K562 (cell line): ENCODE data around the gene INS. TPM values are rescaled to one million over a fixed set of nuclear protein-coding genes. Genes with fewer than 3 reads are reported as not detected.

Experiments
- ATAC-seq: fragments of 200-7000 bp; cut with Tn5 transposase; 3 replicates; pipeline ENCODE4 v1.9.1; 2020; ENCODE audit warnings: moderate library complexity
- BruUV-seq: library from RNA; stranded (reverse); fragments of 400-500 nt; replicated peaks from 2 replicates; lab custom pipeline; 2021; lab: Mats Ljungman, UMichigan
- CTCF ChIA-PET: fragments of 300-600 bp; formaldehyde crosslinking; extraction: SDS; loops from one replicate; lab custom pipeline; 2021; ENCODE audit warnings: low intra/inter-chr PET ratio; lab: Yijun Ruan, JAX
- POLR2A ChIA-PET: fragments of 300-600, 350-650 bp; sonication (Branson Sonifier 250); formaldehyde crosslinking; extraction: SDS; loops from one replicate; lab custom pipeline; 2021; ENCODE audit warnings: antibody characterized with exemption, inconsistent platforms; lab: Yijun Ruan, JAX
- DNase-seq, 4 experiments: peaks; one replicate each; pipeline versions ENCODE4 v3.0.0 to v3.0.0-alpha.2; 2011 to 2018; ENCODE audit warnings: low spot score in 3 of 4, mixed read lengths in 3 of 4; ENCODE audit errors: extremely low read depth in 1 of 4
- FAIRE-seq: peaks from 2 replicates; lab custom pipeline; 2011; peaks lifted over from hg19 to GRCh38; lab: Jason Lieb, UNC
- H2AFZ ChIP-seq: 2 replicates; pipeline ENCODE4 v1.6.0; 2011; ENCODE audit warnings: low read depth, low read length, control low read depth, inconsistent platforms
- H3K27ac ChIP-seq: fragments of 200-600 bp; 3 replicates; pipeline ENCODE4 v1.8.0; 2011; ENCODE audit warnings: low read depth, mild to moderate bottlenecking, control low read depth, inconsistent platforms, low read length, moderate library complexity, mixed read lengths; ENCODE audit errors: extremely low read depth
- H3K27me3 ChIP-seq, 2 experiments: fragments of 300-600 bp in 1 of 2; 2 replicates in 1 of 2; 3 replicates in 1 of 2; pipeline versions ENCODE4 v1.6.0 to v1.8.0; 2011; ENCODE audit warnings: inconsistent platforms in 2 of 2, low read length in 2 of 2, mild to moderate bottlenecking in 1 of 2, mixed read lengths in 1 of 2, moderate library complexity in 1 of 2; ENCODE audit not compliant: control insufficient read depth in 2 of 2, insufficient read depth in 2 of 2
- H3K36me3 ChIP-seq: fragments of 300-600 bp; 3 replicates; pipeline ENCODE4 v1.8.0; 2011; ENCODE audit warnings: mild to moderate bottlenecking, low read length, inconsistent platforms; ENCODE audit not compliant: control insufficient read depth, insufficient read depth
- H3K4me1 ChIP-seq, 2 experiments: fragments of 200-600 bp in 1 of 2; replicated peaks in 1 of 2; 2 replicates in 1 of 2; 3 replicates in 1 of 2; pipeline versions ENCODE4 v1.5.1 to v1.8.0; 2011; ENCODE audit warnings: inconsistent platforms in 2 of 2, low read length in 2 of 2, mild to moderate bottlenecking in 1 of 2, mixed read lengths in 1 of 2, moderate library complexity in 1 of 2; ENCODE audit not compliant: control insufficient read depth in 2 of 2, insufficient read depth in 2 of 2
- H3K4me2 ChIP-seq: 2 replicates; pipeline ENCODE4 v1.6.1; 2011; ENCODE audit warnings: low read length, control low read depth, inconsistent platforms, mixed read lengths; ENCODE audit not compliant: insufficient read depth
- H3K4me3 ChIP-seq: fragments of 200-600 bp; sonication (generic), shearing (Covaris generic); 2 replicates; pipeline ENCODE4 v1.5.1; 2016; ENCODE audit warnings: control low read depth, inconsistent platforms
- H3K79me2 ChIP-seq: fragments of 200-600 bp; 3 replicates; pipeline ENCODE4 v1.8.0; 2011; ENCODE audit warnings: low read length, inconsistent platforms; ENCODE audit not compliant: control insufficient read depth, insufficient read depth
- H3K9ac ChIP-seq, 2 experiments: 2 replicates each; pipeline versions ENCODE4 v1.6.0 to v1.6.1; 2011; ENCODE audit warnings: low read depth in 2 of 2, low read length in 2 of 2, control low read depth in 1 of 2, inconsistent platforms in 1 of 2, mild to moderate bottlenecking in 1 of 2, mixed read lengths in 1 of 2; ENCODE audit not compliant: insufficient read depth in 1 of 2
- H3K9me1 ChIP-seq: one replicate; pipeline ENCODE4 v1.6.0; 2011; ENCODE audit warnings: inconsistent platforms, mild to moderate bottlenecking, low read length, moderate library complexity; ENCODE audit not compliant: control insufficient read depth, insufficient read depth
- H3K9me3 ChIP-seq: replicated peaks from 2 replicates; pipeline ENCODE4 v1.5.1; 2011; ENCODE audit warnings: low read depth, low read length, inconsistent platforms; ENCODE audit not compliant: control insufficient read depth, insufficient read depth
- H4K20me1 ChIP-seq: replicated peaks from 2 replicates; pipeline ENCODE4 v1.6.1; 2011; ENCODE audit warnings: low read length, inconsistent platforms, mixed read lengths; ENCODE audit not compliant: control insufficient read depth, insufficient read depth
- HDAC6 ChIP-seq: IDR thresholded peaks from 2 replicates; pipeline ENCODE4 v1.6.1; 2012; ENCODE audit warnings: low read depth, mild to moderate bottlenecking, control low read depth, inconsistent platforms, low read length, moderate library complexity
- JUNB ChIP-seq: fragments of 450-650 bp; formaldehyde crosslinking; conservative IDR thresholded peaks from 2 replicates; pipeline ENCODE4 v1.4.0; 2020; ENCODE audit warnings: mild to moderate bottlenecking
- KDM1A ChIP-seq, 2 experiments: fragments of 450-650 bp; IDR thresholded peaks; 2 replicates each; pipeline ENCODE4 v1.6.1; 2016; ENCODE audit warnings: mild to moderate bottlenecking in 2 of 2
- NONO ChIP-seq, 2 experiments: fragments of 200-400 bp in 1 of 2; fragments of 450-650 bp in 1 of 2; formaldehyde crosslinking in 1 of 2; IDR thresholded peaks; 2 replicates each; pipeline ENCODE4 v1.6.1; 2017; ENCODE audit warnings: low read depth in 2 of 2, mild to moderate bottlenecking in 2 of 2, moderate library complexity in 2 of 2, low read length in 1 of 2
- NR0B1 ChIP-seq: fragments of 450-650 bp; IDR thresholded peaks from one replicate; pipeline ENCODE4 v1.6.1; 2018; ENCODE audit warnings: mild to moderate bottlenecking, moderate library complexity; ENCODE audit not compliant: partially characterized antibody
- RNF2 ChIP-seq: sonication (generic); IDR thresholded peaks from 2 replicates; pipeline ENCODE4 v1.6.1; 2016
- SRSF1 ChIP-seq: fragments of 200-400 bp; formaldehyde crosslinking; IDR thresholded peaks from 2 replicates; pipeline ENCODE4 v1.6.1; 2017; ENCODE audit warnings: mild to moderate bottlenecking, low read depth, low read length, moderate library complexity
- ZNF12 ChIP-seq: sonication (generic); formaldehyde crosslinking; IDR thresholded peaks from 2 replicates; pipeline ENCODE4 v1.4.0; 2020; ENCODE audit warnings: mild to moderate bottlenecking, missing genetic modification reagents
- ZNF583 ChIP-seq: fragments of 250-450 bp; sonication (Bioruptor Pico); IDR thresholded peaks from 2 replicates; pipeline ENCODE4 v1.4.0; 2020
- WGBS: fragments of 100-300 bp; shearing (Covaris generic); methylation state at CpG from one replicate; pipeline ENCODE4 v1.1.6; 2016; ENCODE audit warnings: low coverage, mixed read lengths; ENCODE audit not compliant: insufficient coverage; ENCODE audit errors: missing lambda C conversion rate; 5-methylcytosine and 5-hydroxymethylcytosine counted together
- in situ Hi-C: fragments of 300-500 bp; cut with MboI; formaldehyde crosslinking; loops from 4 replicates; pipeline ENCODE4 v1.15.0; 2018; ENCODE audit warnings: inconsistent platforms, mixed read lengths
- intact Hi-C: fragments of 100-400 bp; cut with micrococcal nuclease; formaldehyde crosslinking; loops from 2 replicates; pipeline ENCODE4 v1.14.2; 2022
- polyA plus RNA-seq, 8 experiments: library from polyadenylated mRNA; depleted of rRNA in 4 of 8; stranded (reverse) in 5 of 8; unstranded in 3 of 8; fragments of >200 nt; fragmentation: Nextera tagmentation in 2 of 8; fragmentation: Illumina TruSeq in 1 of 8; extraction: Ambion mirVana in 2 of 8; extraction: Trizol in 1 of 8; gene quantifications; 2 replicates each; pipeline versions ENCODE4 v1.2.1 to v1.2.3, GENCODE V29; 2011 to 2014; ENCODE audit warnings: inconsistent platforms in 1 of 8, missing spikeins in 1 of 8
- total RNA-seq, 7 experiments: library from RNA; depleted of rRNA in 6 of 7; stranded (reverse); fragments of >200 nt in 6 of 7; fragmentation: Illumina TruSeq in 2 of 7; extraction: Trizol in 2 of 7; gene quantifications; 2 replicates each; pipeline versions ENCODE4 v1.2.1 to v1.2.3, GENCODE V29; 2011 to 2021; ENCODE audit warnings: low replicate concordance in 1 of 7
- TF ChIP-seq, protein P1 (sequence below): sonication (generic); formaldehyde crosslinking; IDR thresholded peaks from 2 replicates; pipeline ENCODE4 v1.9.0; 2022; ENCODE audit warnings: mild to moderate bottlenecking, missing genetic modification reagents
- TF ChIP-seq, protein P2 (sequence below): fragments of 450-650 bp; IDR thresholded peaks from 2 replicates; pipeline ENCODE4 v1.7.0; 2016; ENCODE audit warnings: borderline replicate concordance

INS gene
- total and polyA plus RNA-seq, 9 of the 15 experiments (the other 6 are each of a cell fraction or from before 2014, with no cell fraction given) = not detected

GRCh38 chr11:2176389-2176900 lies 15.4 kb upstream of the INS start:
- no peak for FAIRE-seq
- H3K9ac ChIP-seq = no peak overlapping the region

More at GRCh38 chr11:2176389-2176900, 15.4 kb upstream of the INS start:
- Histone ChIP-seq H2AFZ (no peak overlapping the region), H3K9me1 (no peaks in the 10 kb centered on the region), H3K79me2 (no peaks in the 10 kb centered on the region), H3K4me1 (peaks cover 0 to 6% of the 10 kb centered on the region in 2 experiments; a peak in 2 of 5 replicates), H3K36me3 (no peaks in the 10 kb centered on the region), H3K4me3 (no peak overlapping the region), H4K20me1 (no peaks in the 10 kb centered on the region; the same call in none of the 2 replicates), H3K27ac (no peak overlapping the region), H3K4me2 (no peak overlapping the region), H3K9me3 (no peaks in the 10 kb centered on the region; the same call in 1 of the 2 replicates), H3K27me3 (peaks cover 10 to 58% of the 10 kb centered on the region in 2 experiments; a peak in 4 of 5 replicates)
- 3% methylated on average over 14 of the region's 14 CpGs for WGBS
- no peak for TF ChIP-seq ZNF12 (CRISPR knock-in tag)
- TF ChIP-seq RNF2 = no peak
- TF ChIP-seq SRSF1 = no peak
- no peak for TF ChIP-seq JUNB (CRISPR knock-in tag)
- TF ChIP-seq NONO (IDR thresholded peaks at IDR 0.05; ENCODE audit: low read depth in 2 of 2, low read length in 1 of 2) = no peak
- TF ChIP-seq ZNF583 (CRISPR knock-in tag) = no peak
- peak in 1 of 2 experiments; percentile 69; a peak in 1 of 4 replicates for TF ChIP-seq KDM1A (IDR thresholded peaks at IDR 0.05)
- TF ChIP-seq NR0B1 = no peak
- TF ChIP-seq, protein P1, sequence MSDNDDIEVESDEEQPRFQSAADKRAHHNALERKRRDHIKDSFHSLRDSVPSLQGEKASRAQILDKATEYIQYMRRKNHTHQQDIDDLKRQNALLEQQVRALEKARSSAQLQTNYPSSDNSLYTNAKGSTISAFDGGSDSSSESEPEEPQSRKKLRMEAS (CRISPR knock-in tag) = peak; percentile 55; the same call in 1 of the 2 replicates
- no peak for TF ChIP-seq HDAC6
- TF ChIP-seq, protein P2, sequence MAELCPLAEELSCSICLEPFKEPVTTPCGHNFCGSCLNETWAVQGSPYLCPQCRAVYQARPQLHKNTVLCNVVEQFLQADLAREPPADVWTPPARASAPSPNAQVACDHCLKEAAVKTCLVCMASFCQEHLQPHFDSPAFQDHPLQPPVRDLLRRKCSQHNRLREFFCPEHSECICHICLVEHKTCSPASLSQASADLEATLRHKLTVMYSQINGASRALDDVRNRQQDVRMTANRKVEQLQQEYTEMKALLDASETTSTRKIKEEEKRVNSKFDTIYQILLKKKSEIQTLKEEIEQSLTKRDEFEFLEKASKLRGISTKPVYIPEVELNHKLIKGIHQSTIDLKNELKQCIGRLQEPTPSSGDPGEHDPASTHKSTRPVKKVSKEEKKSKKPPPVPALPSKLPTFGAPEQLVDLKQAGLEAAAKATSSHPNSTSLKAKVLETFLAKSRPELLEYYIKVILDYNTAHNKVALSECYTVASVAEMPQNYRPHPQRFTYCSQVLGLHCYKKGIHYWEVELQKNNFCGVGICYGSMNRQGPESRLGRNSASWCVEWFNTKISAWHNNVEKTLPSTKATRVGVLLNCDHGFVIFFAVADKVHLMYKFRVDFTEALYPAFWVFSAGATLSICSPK = no peak
- POLR2A ChIA-PET = no interaction called here
- no peak for DNase-seq
- CTCF ChIA-PET = no interaction called here
- intact Hi-C loops (no loop called here), in situ Hi-C loops (no loop called here)
- no TSS peak for BruUV-seq
- ATAC-seq = no peak
